SW480 (cell line): ENCODE data around the gene PIGP.
"Not testable (repeated sequence)": the region's sequence is repeated elsewhere in the genome, so short reads cannot be mapped to it uniquely, and the experiment has no call there.

Experiments used
- DNase-seq: peaks from one replicate; pipeline ENCODE4 v3.0.0-alpha.2; 2016; ENCODE audit warnings: low spot score

PIGP gene

GRCh38 chr21:37076087-37076850 is 3.4 kb upstream of the PIGP start:
- DNase-seq, result no peak

DNA sequence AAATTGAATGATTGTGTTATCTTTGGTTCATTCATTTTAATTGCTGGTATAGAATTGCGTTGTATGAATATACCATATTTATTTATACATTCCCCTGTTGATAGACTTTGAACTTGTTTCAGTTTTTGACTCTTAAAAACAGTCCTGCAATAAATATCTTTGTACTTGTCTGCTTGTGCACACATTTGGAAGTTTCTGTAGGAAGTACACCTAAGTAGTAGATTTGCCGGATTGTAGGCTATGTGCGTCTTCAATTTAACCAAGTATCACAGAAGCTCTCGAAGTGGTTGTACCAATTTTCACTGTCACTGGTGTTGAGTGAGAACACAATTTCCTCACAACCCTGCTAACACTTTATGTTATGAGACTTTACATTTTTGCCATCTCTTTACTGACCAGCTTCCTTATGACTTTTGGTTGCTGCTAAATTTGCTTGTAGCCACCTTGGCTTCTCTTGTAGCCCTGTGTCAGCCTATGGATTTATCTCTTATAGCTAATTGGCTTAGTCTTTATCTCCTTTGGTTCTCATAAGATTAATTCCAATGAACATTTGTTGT is 2.4 kb upstream of the PIGP start:
- DNase-seq, result no peak

DNA sequence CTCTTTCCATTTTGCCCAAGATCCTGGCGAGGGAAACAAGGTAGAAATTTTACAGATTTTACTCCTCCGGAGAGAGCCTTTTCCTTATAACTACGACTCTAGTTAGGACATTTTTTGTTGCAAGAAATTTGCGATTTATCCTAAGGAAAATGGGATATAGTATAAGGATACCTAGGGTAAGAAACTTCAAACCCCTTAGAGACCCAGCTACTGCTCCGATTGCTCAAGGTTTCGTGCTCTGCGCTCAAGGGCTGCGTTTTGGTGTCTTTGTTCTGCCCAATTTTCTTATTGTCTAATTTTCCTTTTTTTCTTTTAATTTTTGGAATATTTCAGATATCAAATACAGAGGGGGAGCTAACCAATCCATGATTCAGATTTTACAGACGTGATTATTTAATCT is 1.7 kb upstream of the PIGP start:
- DNase-seq, result no peak

DNA sequence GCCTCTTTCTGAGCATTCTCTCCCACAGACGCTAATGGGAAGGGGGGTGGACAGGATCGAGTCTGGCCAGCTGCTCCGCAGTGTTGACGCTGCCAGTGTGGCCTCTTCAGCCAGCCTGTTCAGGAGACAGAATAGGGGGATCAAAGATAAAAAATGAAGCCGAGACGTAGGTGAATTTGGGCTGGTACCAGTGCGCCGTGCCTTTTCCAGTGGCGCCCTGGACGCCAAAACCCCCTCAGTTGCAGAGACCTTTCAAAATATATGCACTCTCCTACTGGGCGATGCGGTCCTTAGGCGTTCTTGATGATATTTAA is 1.3 kb upstream of the PIGP start:
- peak; percentile 65 for DNase-seq

DNA sequence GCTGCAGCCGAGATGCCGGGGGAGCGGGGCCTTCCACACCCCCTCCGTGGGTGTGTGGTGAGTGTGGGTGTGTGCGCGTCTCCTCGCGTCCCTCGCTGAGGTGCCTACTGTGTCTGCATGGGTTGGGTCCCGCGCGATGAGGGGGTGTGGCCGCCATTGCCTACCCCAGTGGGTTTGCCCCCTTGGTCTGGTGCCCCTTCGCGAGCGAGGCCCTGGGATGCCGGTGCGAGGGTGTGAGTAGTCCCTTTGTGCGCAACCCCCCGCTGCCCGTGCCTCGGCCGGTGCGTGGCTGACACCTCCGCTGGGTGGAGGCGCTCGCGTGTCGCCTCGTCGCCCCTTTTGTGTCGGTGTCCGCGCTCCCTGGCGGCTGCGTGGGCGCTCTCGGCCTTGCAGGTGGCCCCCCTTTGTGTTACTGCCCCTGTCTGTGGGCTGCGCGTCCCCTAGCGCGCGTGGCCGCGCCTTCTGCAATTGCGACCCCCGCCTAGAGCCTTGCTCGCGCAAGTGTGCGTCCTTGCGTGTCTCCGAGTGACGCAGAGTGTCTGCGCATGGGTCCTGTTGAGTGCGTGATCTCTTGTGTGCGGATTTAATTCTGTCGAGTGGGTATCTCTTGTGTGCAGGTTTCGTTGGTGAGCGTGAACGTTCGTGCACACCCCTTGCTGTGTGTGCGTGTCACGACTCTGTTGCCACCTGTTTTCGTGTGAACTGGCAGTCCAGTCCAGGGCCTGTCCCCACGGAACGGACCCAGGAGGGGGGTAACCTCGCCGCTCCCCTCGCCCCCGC is 736 bp upstream of the PIGP start:
- DNase-seq, result peak; percentile 42

- DNase-seq, result peak; percentile 57
Measured at GRCh38 chr21:37072274-37072987, 440 bp downstream of the PIGP start.

GRCh38 chr21:37071561-37072273 is 1.2 kb downstream of the PIGP start:
- peak; percentile 47 for DNase-seq

DNA sequence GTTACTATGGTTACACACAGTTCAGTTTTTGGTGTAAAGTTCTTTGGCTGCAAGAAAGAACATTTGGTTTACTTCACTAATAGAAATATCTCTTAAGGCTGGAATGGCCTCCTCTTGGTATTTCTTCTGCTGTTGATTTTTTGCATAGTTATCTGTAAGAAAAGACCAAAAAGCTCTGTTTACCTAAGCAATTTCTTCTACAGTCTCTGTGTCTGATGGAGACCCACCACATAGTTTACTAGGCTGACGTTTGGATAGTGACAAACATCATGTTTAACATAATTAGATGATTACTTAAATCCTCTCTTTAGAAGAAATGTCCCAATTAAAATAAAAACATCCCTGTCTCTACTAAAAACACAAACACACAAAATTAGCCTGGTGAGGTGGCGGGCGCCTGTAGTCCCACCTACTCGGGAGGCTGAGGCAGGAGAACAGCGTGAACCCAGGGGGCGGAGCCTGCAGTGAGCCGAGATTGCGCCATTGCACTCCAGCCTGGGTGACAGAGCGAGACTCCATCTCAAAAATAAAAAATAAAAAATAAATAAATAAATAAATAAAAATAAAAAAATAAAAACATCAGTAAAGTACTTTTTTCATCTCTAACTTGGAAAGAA is 7.2 kb downstream of the PIGP start:
- no peak for DNase-seq

DNA sequence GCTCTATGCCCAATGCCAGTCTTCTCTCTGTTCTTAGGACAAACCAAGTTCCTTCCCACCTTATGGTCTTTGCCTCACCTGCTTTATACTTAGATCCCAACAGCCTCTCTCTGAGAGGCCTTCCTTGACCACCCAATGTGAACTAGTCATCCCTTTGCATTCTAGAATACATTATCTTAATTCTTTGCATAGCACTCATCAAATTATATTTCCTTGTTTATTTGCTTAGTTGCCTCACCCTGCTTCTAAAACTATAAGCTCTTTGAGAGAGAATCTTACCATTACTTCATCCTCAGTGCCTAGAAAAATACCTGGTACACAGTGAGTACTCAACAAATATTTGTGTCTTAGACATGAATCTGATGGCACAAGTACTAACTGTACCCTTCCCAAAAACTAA is 8.0 kb downstream of the PIGP start:
- DNase-seq, result no peak

DNA sequence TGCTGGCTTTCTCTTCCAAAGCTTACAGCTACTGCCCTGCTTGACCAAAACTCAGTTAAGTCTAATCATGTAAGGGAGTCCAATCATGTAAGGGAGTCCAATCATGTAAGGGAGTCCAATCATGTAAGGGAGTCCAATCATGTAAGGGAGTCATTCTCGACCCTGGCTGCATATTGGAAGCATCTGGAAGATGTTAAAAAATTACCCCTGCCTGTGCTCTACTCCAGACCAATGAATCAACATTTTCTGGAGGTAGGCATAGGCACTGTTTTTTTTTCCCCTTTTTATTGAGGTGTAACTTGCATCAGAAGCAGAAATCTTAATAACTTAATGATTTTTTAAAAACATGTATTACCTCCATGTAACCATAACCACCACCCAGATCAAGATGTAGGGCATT is 9.4 kb downstream of the PIGP start:
- DNase-seq, result no peak

GRCh38 chr21:37062593-37062935 is 10.3 kb downstream of the PIGP start:
- no peak for DNase-seq

DNA sequence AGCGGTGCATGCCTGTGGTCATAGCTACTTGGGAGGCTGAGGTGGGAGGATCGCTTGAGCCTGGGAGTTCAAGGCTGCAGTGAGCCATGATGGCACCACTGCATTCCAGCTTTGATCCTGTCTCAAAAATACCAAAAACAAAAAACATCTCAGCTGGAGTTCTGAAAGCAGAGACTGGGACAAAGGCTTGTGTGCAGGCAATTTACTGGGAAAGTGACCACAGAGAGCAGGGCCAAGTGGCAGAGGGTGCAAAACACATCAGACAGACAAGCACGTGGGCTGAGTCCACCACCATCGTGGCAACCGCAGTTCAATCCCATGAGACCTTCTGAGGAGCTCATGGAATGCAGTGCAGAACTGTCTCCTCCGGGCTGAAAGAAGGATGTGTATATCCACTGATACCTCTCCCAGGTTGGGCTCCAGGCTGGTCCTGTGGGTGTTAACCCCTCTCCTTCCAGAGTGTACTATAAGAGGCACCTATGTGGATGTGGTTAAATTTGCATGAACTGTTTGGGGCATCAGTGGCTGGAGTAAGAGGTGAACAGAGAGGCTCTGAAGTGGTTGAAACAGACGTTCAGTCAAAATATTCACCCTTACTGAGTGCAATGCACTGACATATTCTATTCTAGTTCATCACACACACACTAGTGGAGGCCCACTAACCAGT is 10.8 kb downstream of the PIGP start:
- DNase-seq, result peak; percentile 81

DNA sequence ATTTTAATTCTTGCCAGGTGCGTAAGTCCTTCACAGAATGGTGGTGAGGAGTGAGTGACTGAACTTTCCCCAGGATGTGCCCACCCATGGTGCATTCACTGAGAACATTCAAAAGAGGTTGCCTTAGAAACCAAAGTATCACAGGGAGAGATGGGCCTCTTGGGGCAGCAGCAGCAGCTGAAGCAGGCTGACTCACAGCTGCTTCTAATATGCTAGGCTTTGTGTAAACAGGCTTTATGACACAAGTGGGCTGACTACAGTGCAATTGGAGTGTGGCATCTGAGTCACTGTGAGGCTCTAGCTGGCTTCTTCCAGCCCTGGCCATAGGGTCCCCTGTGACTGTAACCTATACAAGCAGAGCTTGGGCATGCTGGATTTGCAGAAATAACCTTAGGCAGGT is 12.6 kb downstream of the PIGP start:
- peak; percentile 95 for DNase-seq

DNA sequence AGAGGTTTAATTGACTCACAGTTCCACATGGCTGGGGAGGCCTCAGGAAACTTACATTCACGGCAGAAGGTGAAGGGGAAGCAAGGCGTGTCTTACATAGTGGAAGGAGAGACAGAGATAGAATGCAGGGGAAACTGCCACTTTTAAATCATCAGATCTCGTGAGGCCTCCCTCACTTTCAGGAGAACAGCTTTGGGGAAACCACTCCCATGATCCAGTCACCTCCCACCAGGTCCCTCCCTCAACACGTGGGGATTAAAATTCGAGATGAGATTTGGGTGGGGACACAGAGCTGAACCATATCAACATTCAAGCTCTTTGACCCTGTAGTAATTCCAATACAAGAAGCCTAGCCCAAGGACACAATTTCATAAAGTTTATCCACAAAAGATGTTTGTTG is 13.7 kb downstream of the PIGP start:
- DNase-seq, result no peak

- no peak for DNase-seq
Measured at GRCh38 chr21:37058261-37058660, 14.6 kb downstream of the PIGP start.

- DNase-seq, result no peak
Measured at GRCh38 chr21:37057614-37058013, 15.3 kb downstream of the PIGP start.

- no peak for DNase-seq
Measured at GRCh38 chr21:37055271-37055855, 17.5 kb downstream of the PIGP start.

DNA sequence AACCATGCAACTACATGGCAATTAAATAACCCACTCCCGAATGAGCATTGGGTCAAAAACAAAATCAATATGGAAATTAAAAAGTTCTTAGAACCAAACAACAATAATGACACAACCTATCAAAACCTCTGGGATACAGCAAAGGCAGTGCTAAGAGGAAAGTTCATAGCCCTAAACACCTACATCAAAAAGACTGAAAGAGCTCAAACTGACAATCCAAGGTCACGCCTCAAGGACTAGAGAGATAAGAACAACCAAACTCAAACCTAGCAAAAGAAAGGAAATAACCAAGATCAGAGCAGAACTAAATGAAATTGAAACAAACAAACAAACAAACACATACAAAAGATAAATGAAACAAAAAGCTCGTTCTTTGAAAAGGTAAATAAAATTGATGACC is 23.1 kb downstream of the PIGP start:
- not testable (repeated sequence) for DNase-seq

- DNase-seq, result peak; percentile 82
Measured at GRCh38 chr21:37047079-37047478, 25.8 kb downstream of the PIGP start.

DNA sequence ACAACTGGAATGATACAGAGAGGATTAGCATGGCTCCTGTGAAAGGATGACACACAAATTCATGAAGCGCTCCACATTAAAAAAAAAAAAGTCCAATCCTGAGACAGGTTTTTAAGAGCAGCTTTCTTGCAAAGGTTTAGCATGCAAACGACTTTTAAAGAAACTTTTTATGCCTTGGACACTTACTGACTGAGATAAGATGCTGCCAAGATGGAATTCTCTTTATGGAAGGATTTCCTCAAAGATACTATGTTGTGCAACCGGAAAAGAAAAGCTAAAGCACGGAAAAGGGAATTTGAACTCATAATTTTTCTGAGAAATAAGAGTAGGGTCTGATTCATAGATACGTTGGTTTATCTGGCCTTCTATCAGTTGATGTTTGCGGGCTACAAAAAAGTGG is 27.3 kb downstream of the PIGP start:
- no peak for DNase-seq

DNA sequence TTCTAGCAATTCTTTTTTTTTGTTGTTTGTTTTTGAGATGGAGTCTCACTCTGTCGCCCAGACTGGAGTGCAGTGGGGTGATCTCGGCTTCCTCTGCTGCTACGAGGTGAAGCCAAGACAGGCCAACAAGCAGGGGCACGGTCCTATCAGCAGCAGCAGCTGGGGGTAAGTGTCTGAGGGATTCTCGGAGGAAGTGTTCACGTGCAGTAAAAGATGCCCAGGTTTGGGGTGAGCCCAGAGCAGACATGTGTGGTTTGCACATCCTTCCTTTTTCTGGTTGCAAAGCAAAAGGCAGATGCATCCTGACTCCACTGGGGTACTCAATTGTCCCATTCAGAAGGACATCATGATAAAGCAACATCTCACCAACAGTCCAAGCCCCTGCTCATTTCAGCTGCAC is 27.7 kb downstream of the PIGP start:
- no peak for DNase-seq
